Retinal pigment epithelial cell (primary cell): Measurements from ENCODE around the gene WDR41.

Source experiments
- DNase-seq: peaks from one replicate; pipeline ENCODE4 v3.0.0-alpha.2; 2010; ENCODE audit warnings: low read depth
- H3K4me3 ChIP-seq: 2 replicates; pipeline ENCODE4 v1.5.1; 2011; ENCODE audit warnings: mild to moderate bottlenecking, low read length, control low read depth, moderate library complexity
- TF ChIP-seq, protein P1 (sequence below): conservative IDR thresholded peaks from 2 replicates; pipeline ENCODE4 v1.5.1; 2011; ENCODE audit warnings: low read depth, low read length, control low read depth, inconsistent platforms

WDR41 gene

DNA sequence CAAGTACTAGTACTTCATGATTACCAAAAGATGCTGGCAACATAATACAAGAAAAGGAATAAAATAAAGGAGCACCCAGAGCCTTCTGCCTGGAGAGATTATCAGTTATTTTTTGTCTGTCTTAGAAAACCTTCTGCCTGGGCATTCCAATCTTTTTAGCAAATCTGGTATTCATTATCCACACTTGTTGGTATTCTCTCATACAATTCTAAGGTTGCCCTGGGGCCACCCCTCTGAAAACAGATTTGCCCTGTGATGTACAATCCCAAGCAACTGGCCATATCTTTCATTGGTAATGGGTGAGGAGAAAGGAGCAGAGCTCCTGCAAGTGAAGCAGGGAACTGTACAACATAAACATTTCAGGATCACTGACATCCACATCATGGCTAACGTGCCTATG is 47.8 kb downstream of the WDR41 start:
- TF ChIP-seq, protein P1, sequence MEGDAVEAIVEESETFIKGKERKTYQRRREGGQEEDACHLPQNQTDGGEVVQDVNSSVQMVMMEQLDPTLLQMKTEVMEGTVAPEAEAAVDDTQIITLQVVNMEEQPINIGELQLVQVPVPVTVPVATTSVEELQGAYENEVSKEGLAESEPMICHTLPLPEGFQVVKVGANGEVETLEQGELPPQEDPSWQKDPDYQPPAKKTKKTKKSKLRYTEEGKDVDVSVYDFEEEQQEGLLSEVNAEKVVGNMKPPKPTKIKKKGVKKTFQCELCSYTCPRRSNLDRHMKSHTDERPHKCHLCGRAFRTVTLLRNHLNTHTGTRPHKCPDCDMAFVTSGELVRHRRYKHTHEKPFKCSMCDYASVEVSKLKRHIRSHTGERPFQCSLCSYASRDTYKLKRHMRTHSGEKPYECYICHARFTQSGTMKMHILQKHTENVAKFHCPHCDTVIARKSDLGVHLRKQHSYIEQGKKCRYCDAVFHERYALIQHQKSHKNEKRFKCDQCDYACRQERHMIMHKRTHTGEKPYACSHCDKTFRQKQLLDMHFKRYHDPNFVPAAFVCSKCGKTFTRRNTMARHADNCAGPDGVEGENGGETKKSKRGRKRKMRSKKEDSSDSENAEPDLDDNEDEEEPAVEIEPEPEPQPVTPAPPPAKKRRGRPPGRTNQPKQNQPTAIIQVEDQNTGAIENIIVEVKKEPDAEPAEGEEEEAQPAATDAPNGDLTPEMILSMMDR = no peak

GRCh38 chr5:77443670-77444069 is 48.4 kb downstream of the WDR41 start:
- TF ChIP-seq, protein P1 = no peak
- DNase-seq = no peak
- H3K4me3 ChIP-seq = no peak overlapping the region

More for the DNA sequence above, 47.8 kb downstream of the WDR41 start:
- H3K4me3 ChIP-seq = no peak overlapping the region
- DNase-seq = no peak

- DNase-seq = no peak
- H3K4me3 ChIP-seq = no peak overlapping the region
- TF ChIP-seq, protein P1 = no peak
Observed at GRCh38 chr5:77438071-77438470, 54.0 kb downstream of the WDR41 start.

DNA sequence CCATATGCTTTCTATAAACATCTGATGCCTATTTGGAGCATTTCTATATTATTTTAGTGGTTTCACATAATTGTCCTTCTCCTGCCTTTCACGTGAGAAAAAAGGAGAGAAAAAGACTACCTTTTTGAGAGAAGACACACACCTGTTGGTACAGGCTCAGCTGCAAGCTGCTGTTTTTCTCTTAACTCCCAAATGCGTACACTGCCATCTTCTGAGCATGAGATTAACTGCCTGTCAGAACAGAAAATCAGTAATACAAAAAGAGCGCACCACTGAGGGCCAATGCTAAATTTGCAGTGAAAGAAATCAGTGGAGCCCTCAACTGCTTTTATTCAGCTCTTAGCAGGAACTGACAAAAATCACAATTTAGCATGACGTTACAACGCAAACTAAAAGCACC is 54.9 kb downstream of the WDR41 start:
- TF ChIP-seq, protein P1 = no peak
- H3K4me3 ChIP-seq = no peak overlapping the region
- DNase-seq = no peak

- no peak for DNase-seq
- no peak overlapping the region for H3K4me3 ChIP-seq
- TF ChIP-seq, protein P1 = no peak
Observed at GRCh38 chr5:77431719-77432118, 60.4 kb downstream of the WDR41 start.

DNA sequence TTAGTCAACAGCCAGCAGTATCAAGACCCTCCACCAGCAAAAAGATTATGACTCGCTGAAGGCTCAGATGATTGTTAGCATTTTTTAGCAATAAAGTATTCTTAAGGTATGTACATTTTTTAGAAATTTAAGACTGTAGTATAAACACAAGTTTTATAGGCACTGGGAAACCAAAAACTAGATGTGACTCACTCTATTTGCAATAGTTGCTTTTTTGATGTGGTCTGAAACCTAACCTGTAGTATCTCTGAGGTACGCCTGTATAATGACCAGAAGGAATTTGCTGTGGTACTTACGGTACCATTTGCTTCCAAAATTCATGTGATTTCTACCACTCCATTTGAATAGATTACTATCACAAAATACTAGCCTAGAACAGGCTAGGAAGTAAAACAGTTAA is 60.8 kb downstream of the WDR41 start:
- no peak overlapping the region for H3K4me3 ChIP-seq
- no peak for DNase-seq
- TF ChIP-seq, protein P1 = no peak

DNA sequence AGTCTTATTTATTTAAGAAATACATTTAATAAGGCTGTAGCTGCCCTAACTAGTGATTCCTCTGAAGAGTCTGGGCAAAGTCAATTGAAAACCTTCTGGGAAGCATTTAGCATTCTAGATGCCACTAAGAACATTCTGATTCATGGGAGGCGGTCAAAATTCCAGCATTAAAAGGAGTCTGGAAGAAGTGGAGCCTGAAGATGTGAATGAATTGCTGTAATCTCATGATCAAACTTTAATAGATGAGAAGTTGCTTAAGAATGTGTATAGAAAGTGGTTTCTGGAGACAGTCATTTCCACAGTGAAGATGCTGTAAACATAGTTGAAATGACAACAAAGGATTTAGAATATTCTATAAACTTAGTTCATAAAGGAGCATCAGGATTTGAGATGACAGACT is 61.4 kb downstream of the WDR41 start:
- H3K4me3 ChIP-seq = no peak overlapping the region
- DNase-seq = no peak
- TF ChIP-seq, protein P1 = no peak
